NCI-H526 (cell line): ENCODE data around the gene HLA-DMB.
"Not testable (repeated sequence)": the region's sequence is repeated elsewhere in the genome, so short reads cannot be mapped to it uniquely, and the experiment has no call there.

Experiments used
- DNase-seq, 2 experiments: peaks; one replicate each; lab custom pipeline; 2025; lab: John Stamatoyannopoulos, UW

Gene HLA-DMB

GRCh38 chr6:32950010-32950409 lies 9.2 kb upstream of the HLA-DMB start:
- DNase-seq: no peak

GRCh38 chr6:32949113-32949512 lies 8.3 kb upstream of the HLA-DMB start:
- no peak for DNase-seq

- DNase-seq: peak; percentile 67 to 82
Observed at GRCh38 chr6:32947552-32948465, 7.0 kb upstream of the HLA-DMB start.

- DNase-seq: no peak
Observed at GRCh38 chr6:32946893-32947292, 6.1 kb upstream of the HLA-DMB start.

- no peak for DNase-seq
Observed at GRCh38 chr6:32945953-32946352, 5.1 kb upstream of the HLA-DMB start.

GRCh38 chr6:32945108-32945760 lies 4.4 kb upstream of the HLA-DMB start:
- DNase-seq: no peak

GRCh38 chr6:32943864-32944649 lies 3.2 kb upstream of the HLA-DMB start:
- DNase-seq: no peak

- DNase-seq: not testable (repeated sequence)
Observed at GRCh38 chr6:32942555-32943123, 1.8 kb upstream of the HLA-DMB start.

- peak; percentile 39 to 55 for DNase-seq
Observed at GRCh38 chr6:32941214-32941768, 463 bp upstream of the HLA-DMB start.

GRCh38 chr6:32938494-32938893 lies 2.3 kb downstream of the HLA-DMB start:
- no peak for DNase-seq

- no peak for DNase-seq
Observed at GRCh38 chr6:32937230-32937633, 3.6 kb downstream of the HLA-DMB start.

- DNase-seq: no peak
Observed at GRCh38 chr6:32936239-32937152, 4.3 kb downstream of the HLA-DMB start.

- DNase-seq: no peak
Observed at GRCh38 chr6:32935551-32936238, 5.1 kb downstream of the HLA-DMB start.

GRCh38 chr6:32933661-32934085 lies 7.2 kb downstream of the HLA-DMB start:
- DNase-seq: peak; percentile 43 to 77

- no peak for DNase-seq
Observed at GRCh38 chr6:32932132-32932868, 8.5 kb downstream of the HLA-DMB start.

GRCh38 chr6:32931211-32931610 lies 9.6 kb downstream of the HLA-DMB start:
- no peak for DNase-seq

- DNase-seq: no peak
Observed at GRCh38 chr6:32922083-32922482, 18.7 kb downstream of the HLA-DMB start.

- DNase-seq: no peak
Observed at GRCh38 chr6:32920715-32921114, 20.1 kb downstream of the HLA-DMB start.

GRCh38 chr6:32912951-32913350 lies 27.9 kb downstream of the HLA-DMB start:
- no peak for DNase-seq
